ENCODE results near the gene PMS1. TPM values are rescaled to one million over a fixed set of nuclear protein-coding genes. Genes with fewer than 3 reads are reported as not detected.

PMS1 gene
- total and polyA plus RNA-seq, 3 experiments from 2014 or later: 20.7 to 45.0 (median 42.8) TPM

DNA sequence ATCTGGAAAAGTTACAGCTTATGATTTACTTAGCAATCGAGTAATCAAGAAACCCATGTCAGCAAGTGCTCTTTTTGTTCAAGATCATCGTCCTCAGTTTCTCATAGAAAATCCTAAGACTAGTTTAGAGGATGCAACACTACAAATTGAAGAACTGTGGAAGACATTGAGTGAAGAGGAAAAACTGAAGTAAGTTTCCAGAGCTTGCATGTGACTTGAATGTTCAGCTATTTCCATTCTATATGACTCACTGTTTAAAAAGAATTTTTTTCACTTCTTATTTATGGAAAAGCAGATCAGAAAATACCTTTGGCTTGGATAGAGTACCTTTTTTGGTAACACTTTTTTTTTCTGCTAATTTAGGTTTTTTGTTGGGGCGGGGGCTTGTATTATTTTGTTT lies 70.7 kb downstream of the PMS1 start:
- H3K9me3 ChIP-seq (ENCODE audit: low read length): no peaks in the 10 kb centered on the region
- Mint-ChIP-seq H3K27ac (no peak overlapping the region), H3K27me3 (no peaks in the 10 kb centered on the region), H3K9me3 (no peaks in the 10 kb centered on the region), H3K36me3 (peaks cover 12 to 52% (median 16%) of the 10 kb centered on the region in 3 donors), H3K4me1 (peaks cover 0 to 7% (median 0%) of the 10 kb centered on the region in 3 donors), H3K4me3 (no peak overlapping the region)
- H3K27ac ChIP-seq (ENCODE audit: low read depth, low read length): no peak overlapping the region
- ChIA-PET CTCF (no interaction called here), POLR2A (no interaction called here)
- H3K27me3 ChIP-seq (ENCODE audit: insufficient read depth, low read length, poor library complexity, severe bottlenecking): no peaks in the 10 kb centered on the region
- H3K36me3 ChIP-seq (ENCODE audit: insufficient read depth, low read length): no peaks in the 10 kb centered on the region
- H3K4me1 ChIP-seq (ENCODE audit: insufficient read depth, low read length): no peaks in the 10 kb centered on the region
- no peak for DNase-seq
- no peak overlapping the region for H3K4me3 ChIP-seq (ENCODE audit: low read length)

DNA sequence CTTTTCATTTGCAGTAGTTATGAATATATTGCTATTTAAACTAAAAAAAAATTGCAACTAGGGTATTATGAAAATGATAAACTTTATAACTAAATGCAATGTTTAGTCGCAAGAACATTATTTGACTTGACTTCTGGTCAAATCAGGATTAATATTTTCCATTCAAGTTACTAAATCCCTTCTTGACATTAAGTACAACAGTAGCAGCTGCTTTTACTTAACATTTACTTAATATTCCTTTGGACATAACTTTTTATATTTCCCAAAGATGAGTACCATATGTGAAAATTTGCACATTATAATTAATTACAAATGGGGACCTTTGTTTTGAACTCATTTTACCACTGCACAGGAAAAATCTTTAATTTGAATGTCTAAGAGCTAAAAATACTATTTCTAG lies 74.0 kb downstream of the PMS1 start:
- Mint-ChIP-seq H3K27me3 (no peaks in the 10 kb centered on the region), H3K4me3 (no peak overlapping the region), H3K27ac (no peak overlapping the region), H3K4me1 (peaks cover 0 to 1% (median 0%) of the 10 kb centered on the region in 3 donors), H3K36me3 (peaks cover 21 to 47% (median 22%) of the 10 kb centered on the region in 3 donors), H3K9me3 (no peaks in the 10 kb centered on the region)
- Histone ChIP-seq H3K4me3 (ENCODE audit: low read length) (no peak overlapping the region), H3K27me3 (ENCODE audit: insufficient read depth, low read length, poor library complexity, severe bottlenecking) (no peaks in the 10 kb centered on the region), H3K36me3 (ENCODE audit: insufficient read depth, low read length) (no peaks in the 10 kb centered on the region), H3K27ac (ENCODE audit: low read depth, low read length) (no peak overlapping the region), H3K9me3 (ENCODE audit: low read length) (no peaks in the 10 kb centered on the region), H3K4me1 (ENCODE audit: insufficient read depth, low read length) (no peaks in the 10 kb centered on the region)
- no peak for DNase-seq
- ChIA-PET POLR2A (no interaction called here), CTCF (interaction anchor here (1.2 kb wide), 1 partner anchor 9 kb away, joined by 5 read pairs; no protein-coding TSS in a partner anchor)

DNA sequence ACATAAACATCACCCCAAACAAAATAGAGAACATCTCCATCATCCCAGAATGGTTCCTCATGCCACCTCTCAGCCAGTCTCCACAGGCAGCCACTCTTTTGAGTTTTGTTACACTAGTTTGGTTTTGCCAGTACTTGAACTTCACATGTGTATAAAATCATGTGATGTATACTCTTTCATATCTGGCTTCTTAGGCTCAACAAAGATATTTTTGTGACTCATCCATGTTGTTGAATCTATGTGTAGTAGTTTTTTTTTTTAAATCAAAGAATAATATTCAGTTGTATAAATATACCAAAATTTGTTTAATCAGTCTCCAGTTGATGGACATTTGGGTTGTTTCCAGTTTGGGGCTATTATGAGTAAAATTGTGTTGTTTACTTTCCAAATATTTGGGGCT lies 75.9 kb downstream of the PMS1 start:
- Mint-ChIP-seq H3K36me3 (peaks cover 19 to 42% (median 27%) of the 10 kb centered on the region in 3 donors), H3K4me1 (peaks cover 0 to 1% (median 0%) of the 10 kb centered on the region in 3 donors), H3K27me3 (no peaks in the 10 kb centered on the region), H3K27ac (peak overlapping the region in 1 of 8 donors; percentile 35), H3K9me3 (no peaks in the 10 kb centered on the region), H3K4me3 (no peak overlapping the region)
- H3K4me1 ChIP-seq (ENCODE audit: insufficient read depth, low read length): no peaks in the 10 kb centered on the region
- CTCF ChIA-PET: no interaction called here
- no peak for DNase-seq
- no peak overlapping the region for H3K4me3 ChIP-seq (ENCODE audit: low read length)
- no peak overlapping the region for H3K27ac ChIP-seq (ENCODE audit: low read depth, low read length)
- POLR2A ChIA-PET: no interaction called here
- no peaks in the 10 kb centered on the region for H3K27me3 ChIP-seq (ENCODE audit: insufficient read depth, low read length, poor library complexity, severe bottlenecking)
- no peaks in the 10 kb centered on the region for H3K9me3 ChIP-seq (ENCODE audit: low read length)
- no peaks in the 10 kb centered on the region for H3K36me3 ChIP-seq (ENCODE audit: insufficient read depth, low read length)

DNA sequence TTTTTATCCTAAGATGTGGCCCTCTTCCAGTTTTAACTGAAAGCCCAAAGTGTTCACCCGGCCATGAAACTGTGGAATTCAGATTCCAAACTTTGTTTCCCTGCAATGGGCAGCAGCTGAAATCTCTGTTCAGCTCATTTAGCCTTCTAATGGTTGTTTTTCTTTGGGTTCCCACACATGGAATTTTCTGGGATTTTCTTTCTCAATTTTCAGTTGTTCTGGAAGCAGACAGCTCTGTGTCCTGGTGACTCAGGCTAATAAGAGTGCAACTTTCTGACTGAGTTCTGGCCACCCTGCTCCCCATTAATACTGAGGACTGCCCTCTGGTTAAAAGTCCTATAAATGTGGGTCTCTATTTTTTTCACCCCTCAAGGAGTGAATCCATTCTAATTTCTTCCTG lies 78.5 kb downstream of the PMS1 start:
- Histone ChIP-seq H3K4me1 (ENCODE audit: insufficient read depth, low read length) (no peaks in the 10 kb centered on the region), H3K36me3 (ENCODE audit: insufficient read depth, low read length) (no peaks in the 10 kb centered on the region), H3K27ac (ENCODE audit: low read depth, low read length) (no peak overlapping the region), H3K9me3 (ENCODE audit: low read length) (no peaks in the 10 kb centered on the region), H3K4me3 (ENCODE audit: low read length) (no peak overlapping the region), H3K27me3 (ENCODE audit: insufficient read depth, low read length, poor library complexity, severe bottlenecking) (no peaks in the 10 kb centered on the region)
- no peak overlapping the region for H3K4me3 Mint-ChIP-seq
- H3K9me3 Mint-ChIP-seq: no peaks in the 10 kb centered on the region
- ChIA-PET POLR2A (no interaction called here), CTCF (no interaction called here)
- H3K27me3 Mint-ChIP-seq: no peaks in the 10 kb centered on the region
- peaks cover 23 to 45% (median 27%) of the 10 kb centered on the region in 3 donors for H3K36me3 Mint-ChIP-seq
- no peak overlapping the region for H3K27ac Mint-ChIP-seq
- DNase-seq: no peak
- peaks cover 0 to 1% (median 0%) of the 10 kb centered on the region in 3 donors for H3K4me1 Mint-ChIP-seq

DNA sequence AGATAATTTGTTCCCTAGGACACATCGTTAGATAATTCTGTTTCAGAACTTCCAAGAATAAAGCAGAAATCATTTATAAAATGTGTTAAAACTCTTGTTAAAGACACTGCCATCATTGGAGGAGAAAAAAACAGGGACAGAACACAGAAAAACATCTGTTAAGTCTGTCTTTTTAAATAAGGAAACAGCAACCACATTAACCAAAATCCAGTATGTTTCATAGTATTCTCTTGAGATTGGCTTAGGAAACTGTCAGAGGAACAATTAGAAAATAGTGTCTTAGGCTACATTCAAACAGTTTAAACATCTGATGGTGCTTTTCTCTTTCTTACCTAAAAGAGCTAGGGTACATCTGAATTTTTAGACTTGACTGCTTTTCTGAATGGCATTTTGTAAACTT lies 81.6 kb downstream of the PMS1 start:
- H3K36me3 Mint-ChIP-seq: peaks cover 19 to 46% (median 32%) of the 10 kb centered on the region in 3 donors
- DNase-seq: no peak
- Histone ChIP-seq H3K27ac (ENCODE audit: low read depth, low read length) (no peak overlapping the region), H3K4me1 (ENCODE audit: insufficient read depth, low read length) (no peaks in the 10 kb centered on the region), H3K4me3 (ENCODE audit: low read length) (no peak overlapping the region), H3K27me3 (ENCODE audit: insufficient read depth, low read length, poor library complexity, severe bottlenecking) (no peaks in the 10 kb centered on the region), H3K9me3 (ENCODE audit: low read length) (no peaks in the 10 kb centered on the region), H3K36me3 (ENCODE audit: insufficient read depth, low read length) (no peaks in the 10 kb centered on the region)
- CTCF ChIA-PET: no interaction called here
- H3K27me3 Mint-ChIP-seq: no peaks in the 10 kb centered on the region
- H3K9me3 Mint-ChIP-seq: no peaks in the 10 kb centered on the region
- no peak overlapping the region for H3K4me3 Mint-ChIP-seq
- no peak overlapping the region for H3K27ac Mint-ChIP-seq
- peaks cover 0 to 1% (median 0%) of the 10 kb centered on the region in 3 donors for H3K4me1 Mint-ChIP-seq
- POLR2A ChIA-PET: no interaction called here

DNA sequence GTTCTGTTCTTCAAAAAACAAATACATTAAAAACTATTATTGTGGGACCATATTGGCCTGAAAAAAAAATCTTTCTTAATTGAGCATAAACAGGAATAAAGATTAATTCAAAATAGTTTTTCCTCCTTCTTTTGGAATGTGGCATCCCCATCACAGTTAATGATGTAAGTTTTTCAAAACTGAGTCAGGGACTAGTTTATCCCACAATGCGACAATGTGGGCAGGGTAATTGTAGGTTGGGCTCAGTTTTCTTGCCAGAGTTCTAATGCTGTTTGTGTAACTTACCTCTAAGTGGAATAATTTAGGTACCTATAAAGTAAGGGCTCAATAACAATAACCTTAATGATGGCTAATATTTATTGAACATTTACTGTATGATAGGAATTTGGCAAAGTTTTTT lies 82.0 kb downstream of the PMS1 start:
- H3K36me3 Mint-ChIP-seq: peaks cover 19 to 50% (median 32%) of the 10 kb centered on the region in 3 donors
- H3K36me3 ChIP-seq (ENCODE audit: insufficient read depth, low read length): no peaks in the 10 kb centered on the region
- POLR2A ChIA-PET: no interaction called here
- H3K27me3 ChIP-seq (ENCODE audit: insufficient read depth, low read length, poor library complexity, severe bottlenecking): no peaks in the 10 kb centered on the region
- H3K27ac ChIP-seq (ENCODE audit: low read depth, low read length): no peak overlapping the region
- H3K4me1 Mint-ChIP-seq: peaks cover 0 to 1% (median 0%) of the 10 kb centered on the region in 3 donors
- no peaks in the 10 kb centered on the region for H3K27me3 Mint-ChIP-seq
- DNase-seq: no peak
- CTCF ChIA-PET: no interaction called here
- H3K4me1 ChIP-seq (ENCODE audit: insufficient read depth, low read length): no peaks in the 10 kb centered on the region
- H3K9me3 ChIP-seq (ENCODE audit: low read length): no peaks in the 10 kb centered on the region
- H3K4me3 Mint-ChIP-seq: no peak overlapping the region
- H3K4me3 ChIP-seq (ENCODE audit: low read length): no peak overlapping the region
- H3K27ac Mint-ChIP-seq: no peak overlapping the region
- no peaks in the 10 kb centered on the region for H3K9me3 Mint-ChIP-seq

DNA sequence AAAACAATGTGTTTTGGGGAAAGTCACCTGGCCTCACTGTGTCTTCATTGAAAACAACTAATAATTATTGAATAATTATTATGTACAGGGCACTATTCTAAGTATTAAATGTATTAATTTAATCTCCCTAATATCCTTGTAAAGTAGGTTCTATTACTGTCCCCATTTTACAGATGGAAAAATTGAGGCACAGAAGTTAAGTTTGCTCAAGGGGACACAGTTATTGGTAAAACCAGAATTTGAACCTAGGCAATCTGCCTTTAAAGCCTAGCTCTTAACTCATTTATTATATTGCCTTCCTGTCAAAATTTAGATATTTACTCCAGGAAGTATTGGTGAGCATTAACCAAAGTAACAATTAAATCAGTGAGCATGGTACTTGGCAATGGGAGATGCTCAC lies 84.6 kb downstream of the PMS1 start:
- Mint-ChIP-seq H3K9me3 (no peaks in the 10 kb centered on the region), H3K36me3 (peaks cover 9 to 51% (median 17%) of the 10 kb centered on the region in 3 donors), H3K27ac (no peak overlapping the region), H3K4me3 (no peak overlapping the region), H3K27me3 (no peaks in the 10 kb centered on the region), H3K4me1 (no peaks in the 10 kb centered on the region)
- no peak for DNase-seq
- H3K36me3 ChIP-seq (ENCODE audit: insufficient read depth, low read length): no peaks in the 10 kb centered on the region
- CTCF ChIA-PET: no interaction called here
- no peak overlapping the region for H3K27ac ChIP-seq (ENCODE audit: low read depth, low read length)
- no peaks in the 10 kb centered on the region for H3K27me3 ChIP-seq (ENCODE audit: insufficient read depth, low read length, poor library complexity, severe bottlenecking)
- POLR2A ChIA-PET: no interaction called here
- no peaks in the 10 kb centered on the region for H3K4me1 ChIP-seq (ENCODE audit: insufficient read depth, low read length)
- no peak overlapping the region for H3K4me3 ChIP-seq (ENCODE audit: low read length)
- H3K9me3 ChIP-seq (ENCODE audit: low read length): no peaks in the 10 kb centered on the region

DNA sequence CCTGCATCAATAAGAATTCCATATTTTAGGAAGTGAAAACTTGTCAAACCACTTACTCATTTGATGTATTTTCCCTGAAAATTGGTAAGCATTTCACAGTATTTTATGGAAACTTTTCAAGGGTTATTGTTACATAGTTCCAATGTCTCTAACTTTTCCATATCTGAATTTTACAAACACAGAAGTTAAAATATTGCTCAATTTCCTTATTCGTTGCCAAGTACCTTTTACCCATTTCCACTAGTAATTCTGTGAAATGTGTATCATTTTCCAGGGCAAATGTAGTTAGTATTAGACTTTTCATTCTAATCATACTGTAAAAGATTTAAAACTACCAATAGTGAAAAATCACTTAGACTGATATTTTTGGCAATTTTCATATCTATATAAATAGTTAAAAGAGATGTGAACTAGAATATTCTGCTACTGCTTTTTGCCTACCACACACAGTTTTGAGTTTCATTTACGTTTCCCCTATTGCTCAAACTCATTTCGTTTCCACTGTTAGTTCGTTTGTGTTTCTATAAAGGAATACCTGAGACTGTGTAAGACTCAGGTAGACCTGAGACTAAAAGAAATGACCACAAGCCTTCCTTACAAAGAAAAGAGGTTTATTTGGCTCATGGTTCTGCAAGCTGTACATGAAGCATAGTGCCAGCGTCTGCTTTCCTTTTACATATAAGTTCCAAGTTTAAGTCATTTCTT lies 86.3 kb downstream of the PMS1 start:
- no peaks in the 10 kb centered on the region for H3K27me3 ChIP-seq (ENCODE audit: insufficient read depth, low read length, poor library complexity, severe bottlenecking)
- Mint-ChIP-seq H3K9me3 (no peaks in the 10 kb centered on the region), H3K4me3 (no peak overlapping the region), H3K27ac (no peak overlapping the region), H3K4me1 (peaks cover 10 to 16% (median 12%) of the 10 kb centered on the region in 3 donors), H3K36me3 (peaks cover 11 to 57% (median 17%) of the 10 kb centered on the region in 3 donors), H3K27me3 (no peaks in the 10 kb centered on the region)
- H3K9me3 ChIP-seq (ENCODE audit: low read length): no peaks in the 10 kb centered on the region
- peaks cover 9% of the 10 kb centered on the region for H3K4me1 ChIP-seq (ENCODE audit: insufficient read depth, low read length)
- no peak overlapping the region for H3K27ac ChIP-seq (ENCODE audit: low read depth, low read length)
- ChIA-PET POLR2A (no interaction called here), CTCF (no interaction called here)
- H3K4me3 ChIP-seq (ENCODE audit: low read length): no peak overlapping the region
- no peak for DNase-seq
- no peaks in the 10 kb centered on the region for H3K36me3 ChIP-seq (ENCODE audit: insufficient read depth, low read length)

Data from CD8-positive, alpha-beta memory T cell (primary cell).